ENCODE measurements around the gene PKIG. TPM values are rescaled to one million over a fixed set of nuclear protein-coding genes. Genes with fewer than 3 reads are reported as not detected.

The PKIG gene
- total RNA-seq, 1 donor from 2014 or later = 42.0 TPM

DNA sequence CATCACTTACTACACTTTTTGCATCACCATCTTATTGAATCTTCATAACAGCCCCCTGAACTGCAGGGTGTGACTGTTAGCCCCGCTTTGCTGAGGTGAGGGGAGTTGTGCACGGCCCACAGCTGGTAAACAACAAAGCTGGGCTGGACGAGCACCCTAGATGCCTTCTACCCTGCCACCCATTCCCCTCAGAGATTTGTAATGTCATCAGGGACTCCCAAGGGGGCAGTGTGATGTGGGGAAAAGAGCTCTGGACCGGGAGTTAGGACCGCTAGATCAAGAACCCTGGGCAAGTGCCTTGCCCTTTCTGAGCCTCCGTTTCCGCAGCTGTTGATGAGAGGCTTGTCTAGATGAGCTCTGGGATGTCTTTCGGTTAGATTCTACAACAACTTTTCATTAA, 20.9 kb downstream of the PKIG start:
- Mint-ChIP-seq H3K27me3 (ENCODE audit: unreplicated experiment) (peaks cover 2% of the 10 kb centered on the region), H3K4me3 (ENCODE audit: unreplicated experiment) (no peak overlapping the region), H3K36me3 (ENCODE audit: unreplicated experiment) (peaks cover 5% of the 10 kb centered on the region), H3K4me1 (ENCODE audit: low read depth, unreplicated experiment) (no peaks in the 10 kb centered on the region), H3K9me3 (ENCODE audit: unreplicated experiment) (no peaks in the 10 kb centered on the region), H3K27ac (ENCODE audit: unreplicated experiment) (no peak overlapping the region)
- TF ChIP-seq, protein P1, sequence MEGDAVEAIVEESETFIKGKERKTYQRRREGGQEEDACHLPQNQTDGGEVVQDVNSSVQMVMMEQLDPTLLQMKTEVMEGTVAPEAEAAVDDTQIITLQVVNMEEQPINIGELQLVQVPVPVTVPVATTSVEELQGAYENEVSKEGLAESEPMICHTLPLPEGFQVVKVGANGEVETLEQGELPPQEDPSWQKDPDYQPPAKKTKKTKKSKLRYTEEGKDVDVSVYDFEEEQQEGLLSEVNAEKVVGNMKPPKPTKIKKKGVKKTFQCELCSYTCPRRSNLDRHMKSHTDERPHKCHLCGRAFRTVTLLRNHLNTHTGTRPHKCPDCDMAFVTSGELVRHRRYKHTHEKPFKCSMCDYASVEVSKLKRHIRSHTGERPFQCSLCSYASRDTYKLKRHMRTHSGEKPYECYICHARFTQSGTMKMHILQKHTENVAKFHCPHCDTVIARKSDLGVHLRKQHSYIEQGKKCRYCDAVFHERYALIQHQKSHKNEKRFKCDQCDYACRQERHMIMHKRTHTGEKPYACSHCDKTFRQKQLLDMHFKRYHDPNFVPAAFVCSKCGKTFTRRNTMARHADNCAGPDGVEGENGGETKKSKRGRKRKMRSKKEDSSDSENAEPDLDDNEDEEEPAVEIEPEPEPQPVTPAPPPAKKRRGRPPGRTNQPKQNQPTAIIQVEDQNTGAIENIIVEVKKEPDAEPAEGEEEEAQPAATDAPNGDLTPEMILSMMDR (IDR thresholded peaks at IDR 0.05; ENCODE audit: partially characterized antibody, unreplicated experiment) = no peak
- no peak for DNase-seq

DNA sequence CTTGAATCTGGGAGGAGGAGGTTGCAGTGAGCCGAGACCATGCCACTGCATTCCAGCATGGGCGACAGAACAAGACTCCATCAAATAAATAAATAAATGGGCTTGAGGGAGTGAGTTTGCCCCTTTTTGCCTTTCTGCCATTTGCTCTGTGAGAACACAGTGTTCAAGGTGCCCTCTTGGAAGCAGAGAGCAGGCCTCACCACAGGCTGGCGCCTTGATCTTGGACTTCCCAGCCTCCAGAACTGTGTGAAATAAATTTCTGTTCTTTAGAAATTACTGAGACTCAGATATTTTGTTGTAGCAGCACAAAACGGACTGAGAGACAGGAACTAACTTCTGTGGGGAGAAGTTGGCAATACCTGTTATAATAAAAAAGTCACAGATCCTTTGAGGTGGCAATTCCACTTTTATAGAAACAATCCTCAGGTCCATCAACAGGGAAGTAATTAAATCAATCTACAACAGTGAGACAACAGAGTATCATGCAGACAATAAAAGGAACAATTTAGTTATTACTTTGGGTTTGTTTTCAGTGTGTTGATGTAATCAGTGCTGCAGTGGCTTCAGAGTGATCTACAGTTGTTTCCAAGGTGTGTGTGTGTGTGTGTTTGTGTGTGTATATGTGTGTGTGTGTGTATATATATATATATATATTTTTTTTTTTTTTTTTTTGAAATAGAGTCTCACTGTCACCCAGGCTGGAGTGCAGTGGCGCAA, 24.5 kb downstream of the PKIG start:
- no peak for DNase-seq
- H3K27ac Mint-ChIP-seq (ENCODE audit: unreplicated experiment) = no peak overlapping the region
- peaks cover 2% of the 10 kb centered on the region for H3K27me3 Mint-ChIP-seq (ENCODE audit: unreplicated experiment)
- peaks cover 13% of the 10 kb centered on the region for H3K4me1 Mint-ChIP-seq (ENCODE audit: low read depth, unreplicated experiment)
- TF ChIP-seq, protein P1 (IDR thresholded peaks at IDR 0.05; ENCODE audit: partially characterized antibody, unreplicated experiment) = no peak
- peaks cover 5% of the 10 kb centered on the region for H3K36me3 Mint-ChIP-seq (ENCODE audit: unreplicated experiment)
- H3K4me3 Mint-ChIP-seq (ENCODE audit: unreplicated experiment) = no peak overlapping the region
- no peaks in the 10 kb centered on the region for H3K9me3 Mint-ChIP-seq (ENCODE audit: unreplicated experiment)

DNA sequence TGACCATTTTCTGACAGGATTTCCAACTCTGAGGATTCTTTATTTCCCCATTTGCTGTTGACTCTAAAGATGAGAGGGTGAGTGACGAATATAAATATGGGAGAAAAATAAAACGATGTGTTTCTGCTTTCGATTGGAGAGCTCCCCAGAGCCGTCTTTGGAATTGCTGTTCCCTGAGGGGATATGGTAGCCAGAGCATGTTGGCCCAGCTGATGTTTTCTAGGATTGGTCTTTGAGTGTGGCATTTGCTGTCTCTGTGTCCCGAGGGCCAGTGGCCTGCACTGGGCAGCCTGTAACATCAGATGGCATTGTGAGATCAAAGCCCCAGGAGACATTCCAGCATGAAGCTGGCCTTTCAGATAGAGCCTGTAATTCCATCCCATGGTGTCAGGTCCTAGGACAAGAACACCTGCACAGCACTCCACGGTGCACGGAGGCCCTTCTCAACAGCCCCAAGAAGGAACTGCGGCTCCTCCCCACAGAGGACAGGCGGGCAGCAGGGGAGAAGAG, 26.7 kb downstream of the PKIG start:
- peak overlapping the region; percentile 27 for H3K4me3 Mint-ChIP-seq (ENCODE audit: unreplicated experiment)
- peaks cover 13% of the 10 kb centered on the region for H3K4me1 Mint-ChIP-seq (ENCODE audit: low read depth, unreplicated experiment)
- TF ChIP-seq, protein P1 (IDR thresholded peaks at IDR 0.05; ENCODE audit: partially characterized antibody, unreplicated experiment) = no peak
- peaks cover 5% of the 10 kb centered on the region for H3K36me3 Mint-ChIP-seq (ENCODE audit: unreplicated experiment)
- peak overlapping the region; percentile 22 for H3K27ac Mint-ChIP-seq (ENCODE audit: unreplicated experiment)
- no peaks in the 10 kb centered on the region for H3K9me3 Mint-ChIP-seq (ENCODE audit: unreplicated experiment)
- DNase-seq = peak; percentile 48
- peaks cover 2% of the 10 kb centered on the region for H3K27me3 Mint-ChIP-seq (ENCODE audit: unreplicated experiment)

DNA sequence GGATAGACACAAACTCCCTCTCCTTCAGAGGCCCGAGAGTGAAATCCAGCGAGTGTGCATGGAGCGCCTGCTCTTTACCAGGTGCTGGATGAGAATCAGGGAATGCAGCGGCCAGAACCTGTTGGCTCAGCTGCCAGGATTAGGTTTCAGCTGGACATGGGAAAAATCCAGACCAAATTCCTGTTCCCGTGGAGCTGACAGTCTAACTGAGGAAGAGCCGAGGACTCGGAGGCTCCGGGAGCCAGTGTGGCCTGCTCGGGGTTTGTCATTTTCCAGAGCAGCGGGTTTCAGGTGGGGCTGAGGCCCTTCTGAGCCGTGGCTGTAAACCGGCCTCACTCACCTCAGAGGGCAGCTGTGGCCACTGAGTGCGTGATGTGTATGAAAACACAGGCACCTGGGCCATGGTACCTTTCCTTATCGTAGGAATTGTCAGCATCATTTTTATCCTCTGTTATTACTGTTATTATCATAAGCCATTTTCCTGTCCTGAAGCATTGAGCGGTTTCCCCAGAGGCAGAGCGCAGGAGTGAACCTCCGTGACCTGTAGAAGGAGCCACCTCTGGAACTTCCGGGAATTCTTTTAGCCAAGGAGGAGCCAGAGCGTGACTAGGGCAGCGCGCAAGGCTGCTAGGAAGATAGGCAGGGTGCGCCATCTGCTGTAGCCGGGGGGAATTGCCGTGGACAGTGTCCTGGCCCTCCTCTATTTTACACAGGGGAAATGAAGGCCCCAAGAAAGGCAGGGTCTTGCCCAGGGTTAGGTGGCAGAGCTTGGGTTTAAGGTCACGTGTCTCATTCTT, 27.3 kb downstream of the PKIG start:
- Mint-ChIP-seq H3K27me3 (ENCODE audit: unreplicated experiment) (peaks cover 2% of the 10 kb centered on the region), H3K9me3 (ENCODE audit: unreplicated experiment) (no peaks in the 10 kb centered on the region), H3K4me1 (ENCODE audit: low read depth, unreplicated experiment) (peaks cover 13% of the 10 kb centered on the region), H3K36me3 (ENCODE audit: unreplicated experiment) (peaks cover 5% of the 10 kb centered on the region), H3K4me3 (ENCODE audit: unreplicated experiment) (peak overlapping the region; percentile 52), H3K27ac (ENCODE audit: unreplicated experiment) (peak overlapping the region; percentile 22)
- peak; percentile 94 for DNase-seq
- TF ChIP-seq, protein P1 (IDR thresholded peaks at IDR 0.05; ENCODE audit: partially characterized antibody, unreplicated experiment) = peak; percentile 77

Measured in glutamatergic neuron (in vitro differentiated cells).